Left lung (tissue), 10 donors: ENCODE results near the gene NT5C. TPM values are rescaled to one million over a fixed set of nuclear protein-coding genes. Genes with fewer than 3 reads are reported as not detected.
"Not testable (repeated sequence)": the region's sequence is repeated elsewhere in the genome, so short reads cannot be mapped to it uniquely, and the experiment has no call there.

Experiments used
- ATAC-seq: fragments of 200-7000 bp; cut with Tn5 transposase; one replicate; pipeline ENCODE4 v1.9.1; 2020; ENCODE audit warnings: moderate library complexity
- DNase-seq, 4 donors: peaks; one replicate each; pipeline ENCODE4 v3.0.0-alpha.2; 2013 to 2020
- H3K27ac ChIP-seq, 2 donors: fragments of 200-600 bp; sonication (generic) in 1 of 2; one replicate each; pipeline versions ENCODE4 v1.5.0 to v1.8.0; 2020 to 2021
- H3K27me3 ChIP-seq, 2 donors: fragments of 200-600 bp; sonication (generic) in 1 of 2; one replicate each; pipeline versions ENCODE4 v1.5.0 to v1.8.0; 2020 to 2021
- H3K36me3 ChIP-seq, 2 donors: fragments of 200-600 bp; sonication (generic) in 1 of 2; one replicate each; pipeline versions ENCODE4 v1.5.0 to v1.8.0; 2020 to 2021
- H3K4me1 ChIP-seq, 2 donors: fragments of 200-600 bp; one replicate each; pipeline ENCODE4 v1.8.0; 2021
- H3K4me3 ChIP-seq, 2 donors: fragments of 200-600 bp; sonication (generic) in 1 of 2; one replicate each; pipeline versions ENCODE4 v1.5.0 to v1.8.0; 2020 to 2021; ENCODE audit warnings: mild to moderate bottlenecking in 1 of 2
- H3K9me3 ChIP-seq, 2 donors: fragments of 200-600 bp; sonication (generic) in 1 of 2; one replicate each; pipeline versions ENCODE4 v1.5.0 to v1.8.0; 2020 to 2021
- intact Hi-C, 2 donors: fragments of 100-400 bp; cut with DNase I; formaldehyde crosslinking; loops; one replicate each; pipeline versions ENCODE4 v1.11.2 to v1.14.2; 2022
- polyA plus RNA-seq, 6 donors: library from polyadenylated mRNA; unstranded; fragments of 120-200 nt; gene quantifications; one replicate each; pipeline ENCODE4 v1.2.1, GENCODE V29; 2013; ENCODE audit not compliant: insufficient read length in 6 of 6
- total RNA-seq, 2 donors: library from RNA; stranded (reverse); fragmentation: NEBNext Ultra II Directional; extraction: Animal tissue kit (Norgen Biotek cat#: 25700); gene quantifications; one replicate each; pipeline ENCODE4 v1.2.1, GENCODE V29; 2021
- TF ChIP-seq, protein P1 (sequence below), 2 donors: fragments of 200-600 bp; sonication (generic) in 1 of 2; IDR thresholded peaks; one replicate each; pipeline versions ENCODE4 v1.5.0 to v1.8.0; 2021; ENCODE audit warnings: antibody characterized with exemption in 2 of 2
- donor health status: DM: no; HTN: yes; CAD: no.
- donor health status: DM: no; HTN: no; CAD: no.

The NT5C gene
- total and polyA plus RNA-seq, 8 donors, result 26.0 to 56.2 (median 42.8) TPM

DNA sequence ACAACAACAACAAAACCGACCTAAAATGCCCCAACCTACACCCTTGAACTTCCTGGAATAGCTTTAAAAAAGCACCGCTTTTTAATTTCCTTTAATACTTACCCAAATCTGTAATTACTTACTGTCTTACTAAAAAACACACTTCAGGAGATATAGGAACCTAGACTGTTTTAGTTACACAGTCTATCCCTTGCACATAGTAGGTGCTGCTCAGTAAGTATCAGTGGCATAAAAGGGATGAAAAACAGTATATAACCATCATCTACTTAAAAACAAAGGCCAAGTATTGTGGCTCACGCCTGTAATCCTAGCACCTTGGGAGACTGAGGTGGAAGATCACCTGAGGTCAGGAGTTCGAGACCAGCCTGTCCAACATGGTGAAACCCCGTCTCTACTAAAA, 45.1 kb upstream of the NT5C start:
- ATAC-seq (no peak), DNase-seq (no peak)
- Histone ChIP-seq H3K9me3 (no peaks in the 10 kb centered on the region), H3K27ac (no peak overlapping the region), H3K27me3 (no peaks in the 10 kb centered on the region), H3K4me1 (peaks cover 0 to 34% of the 10 kb centered on the region in 2 donors), H3K4me3 (no peak overlapping the region), H3K36me3 (peaks cover 0 to 86% of the 10 kb centered on the region in 2 donors)
- TF ChIP-seq, protein P1, sequence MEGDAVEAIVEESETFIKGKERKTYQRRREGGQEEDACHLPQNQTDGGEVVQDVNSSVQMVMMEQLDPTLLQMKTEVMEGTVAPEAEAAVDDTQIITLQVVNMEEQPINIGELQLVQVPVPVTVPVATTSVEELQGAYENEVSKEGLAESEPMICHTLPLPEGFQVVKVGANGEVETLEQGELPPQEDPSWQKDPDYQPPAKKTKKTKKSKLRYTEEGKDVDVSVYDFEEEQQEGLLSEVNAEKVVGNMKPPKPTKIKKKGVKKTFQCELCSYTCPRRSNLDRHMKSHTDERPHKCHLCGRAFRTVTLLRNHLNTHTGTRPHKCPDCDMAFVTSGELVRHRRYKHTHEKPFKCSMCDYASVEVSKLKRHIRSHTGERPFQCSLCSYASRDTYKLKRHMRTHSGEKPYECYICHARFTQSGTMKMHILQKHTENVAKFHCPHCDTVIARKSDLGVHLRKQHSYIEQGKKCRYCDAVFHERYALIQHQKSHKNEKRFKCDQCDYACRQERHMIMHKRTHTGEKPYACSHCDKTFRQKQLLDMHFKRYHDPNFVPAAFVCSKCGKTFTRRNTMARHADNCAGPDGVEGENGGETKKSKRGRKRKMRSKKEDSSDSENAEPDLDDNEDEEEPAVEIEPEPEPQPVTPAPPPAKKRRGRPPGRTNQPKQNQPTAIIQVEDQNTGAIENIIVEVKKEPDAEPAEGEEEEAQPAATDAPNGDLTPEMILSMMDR (IDR thresholded peaks at IDR 0.05), result no peak
- intact Hi-C loops, result loop anchor here in 1 of 2 donors (10.0 kb wide), 1 partner anchor 62 kb away; no protein-coding TSS in a partner anchor

DNA sequence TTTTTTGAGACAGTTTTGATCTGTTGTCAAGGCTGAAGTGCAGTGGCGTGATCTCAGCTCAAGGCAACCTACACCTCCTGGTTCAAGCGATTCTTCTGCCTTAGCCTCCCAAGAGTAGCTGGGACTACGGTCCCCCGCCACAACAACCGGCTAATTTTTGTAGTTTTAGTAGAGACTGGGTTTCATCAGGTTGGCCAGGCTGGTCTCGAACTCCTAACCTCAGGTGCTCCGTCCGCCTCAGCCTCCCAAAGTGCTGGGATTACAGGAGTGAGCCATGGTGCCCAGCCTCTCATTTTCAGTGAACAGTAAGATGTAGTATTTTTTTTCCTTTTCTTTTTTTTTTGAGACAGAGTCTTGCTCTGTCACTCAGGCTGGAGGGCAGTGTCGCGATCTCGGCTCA, 43.5 kb upstream of the NT5C start:
- Histone ChIP-seq H3K4me1 (peaks cover 0 to 33% of the 10 kb centered on the region in 2 donors), H3K27ac (no peak overlapping the region), H3K27me3 (no peaks in the 10 kb centered on the region), H3K36me3 (peaks cover 0 to 99% of the 10 kb centered on the region in 2 donors), H3K9me3 (no peaks in the 10 kb centered on the region), H3K4me3 (no peak overlapping the region)
- TF ChIP-seq, protein P1 (IDR thresholded peaks at IDR 0.05), result no peak
- intact Hi-C loops, result loop anchor here in 1 of 2 donors (10.0 kb wide), 1 partner anchor 60 kb away; no protein-coding TSS in a partner anchor
- no peak for ATAC-seq
- no peak for DNase-seq

DNA sequence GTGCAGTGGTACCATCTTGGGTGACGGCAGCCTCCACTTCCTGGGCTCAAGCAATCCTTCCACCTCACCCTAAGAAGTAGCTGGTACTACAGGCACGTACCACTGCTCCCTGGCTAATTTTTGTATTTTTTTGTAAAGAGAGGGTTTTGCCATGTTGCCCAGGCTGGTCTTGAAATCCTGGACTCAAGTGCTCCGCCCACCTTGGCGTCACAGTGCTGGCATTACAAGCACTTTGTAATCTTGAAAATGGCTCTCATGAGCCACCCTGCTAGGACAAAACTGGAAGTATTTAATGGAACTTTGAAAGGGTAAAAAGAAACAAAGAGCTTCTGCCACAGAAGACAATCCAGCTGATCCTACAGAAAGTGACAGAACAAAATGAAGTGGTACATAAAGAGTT, 42.0 kb upstream of the NT5C start:
- ATAC-seq, result peak; percentile 44
- Histone ChIP-seq H3K4me3 (no peak overlapping the region), H3K27ac (no peak overlapping the region), H3K36me3 (peaks cover 0 to 99% of the 10 kb centered on the region in 2 donors), H3K9me3 (no peaks in the 10 kb centered on the region), H3K4me1 (peaks cover 0 to 21% of the 10 kb centered on the region in 2 donors), H3K27me3 (no peaks in the 10 kb centered on the region)
- intact Hi-C loops, result loop anchor here in 1 of 2 donors (10.0 kb wide), 1 partner anchor 59 kb away; no protein-coding TSS in a partner anchor
- TF ChIP-seq, protein P1 (IDR thresholded peaks at IDR 0.05), result no peak
- DNase-seq, result no peak

GRCh38 chr17:75168998-75169397, 37.5 kb upstream of the NT5C start:
- Histone ChIP-seq H3K36me3 (peaks cover 0 to 99% of the 10 kb centered on the region in 2 donors), H3K9me3 (no peaks in the 10 kb centered on the region), H3K27me3 (no peaks in the 10 kb centered on the region), H3K4me1 (peaks cover 0 to 20% of the 10 kb centered on the region in 2 donors), H3K4me3 (no peak overlapping the region), H3K27ac (no peak overlapping the region)
- ATAC-seq (no peak), DNase-seq (no peak)
- TF ChIP-seq, protein P1 (IDR thresholded peaks at IDR 0.05), result no peak
- intact Hi-C loops, result no loop called here

DNA sequence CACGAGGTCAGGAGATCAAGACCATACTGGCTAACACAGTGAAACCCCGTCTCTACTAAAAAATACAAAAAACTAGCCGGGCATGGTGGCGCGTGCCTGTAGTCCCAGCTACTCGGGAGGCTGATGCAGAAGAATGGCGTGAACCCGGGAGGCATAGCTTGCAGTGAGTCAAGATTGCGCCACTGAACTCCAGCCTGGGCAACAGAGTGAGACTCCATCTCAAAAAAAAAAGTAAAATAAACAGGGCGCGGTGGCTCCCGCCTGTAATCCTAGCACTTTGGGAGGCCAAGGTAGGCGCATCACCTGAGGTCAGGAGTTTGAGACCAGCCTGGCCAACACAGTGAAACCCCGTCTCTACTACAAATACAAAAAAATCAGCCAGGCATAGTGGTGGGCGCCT, 33.1 kb upstream of the NT5C start:
- not testable (repeated sequence) for DNase-seq, ATAC-seq
- peaks cover 0 to 64% of the 10 kb centered on the region in 2 donors for H3K36me3 ChIP-seq

GRCh38 chr17:75163074-75163473, 31.5 kb upstream of the NT5C start:
- intact Hi-C loops, result no loop called here
- Histone ChIP-seq H3K27ac (no peak overlapping the region), H3K9me3 (no peaks in the 10 kb centered on the region), H3K4me1 (no peaks in the 10 kb centered on the region), H3K4me3 (no peak overlapping the region), H3K27me3 (no peaks in the 10 kb centered on the region), H3K36me3 (peaks cover 0 to 48% of the 10 kb centered on the region in 2 donors)
- TF ChIP-seq, protein P1 (IDR thresholded peaks at IDR 0.05), result no peak
- ATAC-seq (no peak), DNase-seq (no peak)

More for the DNA sequence above, 33.1 kb upstream of the NT5C start:
- H3K4me3 ChIP-seq, H3K9me3 ChIP-seq, H3K27me3 ChIP-seq, H3K27ac ChIP-seq, intact Hi-C loops, H3K4me1 ChIP-seq: not testable (repeated sequence)
